ENCODE data around the gene PBRM1.

DNA sequence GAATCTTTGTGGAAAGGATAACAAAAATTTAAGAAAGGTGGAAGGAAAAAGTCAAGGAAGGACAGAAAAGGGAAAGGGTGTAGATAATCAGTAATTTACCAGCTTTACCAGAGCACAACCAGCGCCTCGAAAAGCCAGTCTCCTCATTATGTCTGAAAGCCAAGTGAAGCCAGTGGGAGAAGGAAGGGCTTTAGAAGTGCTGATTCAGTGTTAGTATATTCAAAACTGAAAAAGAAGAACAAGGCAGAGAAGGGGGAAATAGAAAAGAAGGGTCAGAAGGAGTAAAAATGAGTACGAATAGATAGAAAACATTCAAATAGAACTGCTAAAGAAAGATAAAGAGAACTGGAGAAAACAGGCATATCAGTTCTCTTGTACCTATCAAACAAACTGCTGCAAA is 4.1 kb downstream of the PBRM1 start:
- TF ChIP-seq EZH2phosphoT487 (IDR thresholded peaks at IDR 0.05; ENCODE audit: low read depth, severe bottlenecking, unreplicated experiment) (no peak), EZH2 (IDR thresholded peaks at IDR 0.05; ENCODE audit: borderline replicate concordance) (no peak)
